Activated T-helper 9 cell treated with anti-CD3 and anti-CD28 coated beads, Interleukin-2, amount 50 U/mL, for 16 hours (primary cell): ENCODE measurements around the gene PCDHGB3.
A peak's percentile ranks its signal among the peaks of the same experiment; 100 is the strongest.
"Not testable (repeated sequence)": the region's sequence is repeated elsewhere in the genome, so short reads cannot be mapped to it uniquely, and the experiment has no call there.

Experiments used
- DNase-seq: peaks from one replicate; pipeline ENCODE4 v3.0.0-alpha.2; 2020; ENCODE audit warnings: low read depth

Gene PCDHGB3

GRCh38 chr5:141392429-141393198, 22.6 kb downstream of the PCDHGB3 start, which contains the start of gene PCDHGA8:
TSS of gene PCDHGA8 (plus strand) at chr5:141392633. CDS start at chr5:141392814, 181 bp downstream.
- no peak for DNase-seq

DNA sequence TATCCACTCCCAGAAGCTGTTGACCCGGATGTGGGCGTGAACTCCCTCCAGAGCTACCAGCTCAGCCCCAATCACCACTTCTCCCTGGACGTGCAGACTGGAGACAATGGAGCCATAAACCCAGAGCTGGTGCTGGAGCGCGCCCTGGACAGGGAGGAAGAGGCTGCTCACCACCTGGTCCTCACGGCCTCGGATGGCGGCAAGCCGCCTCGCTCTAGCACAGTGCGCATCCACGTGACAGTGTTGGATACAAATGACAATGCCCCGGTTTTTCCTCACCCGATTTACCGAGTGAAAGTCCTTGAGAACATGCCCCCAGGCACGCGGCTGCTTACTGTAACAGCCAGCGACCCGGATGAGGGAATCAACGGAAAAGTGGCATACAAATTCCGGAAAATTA, 23.2 kb downstream of the PCDHGB3 start:
- DNase-seq: no peak

GRCh38 chr5:141394401-141395187, 24.6 kb downstream of the PCDHGB3 start:
- DNase-seq: not testable (repeated sequence)

DNA sequence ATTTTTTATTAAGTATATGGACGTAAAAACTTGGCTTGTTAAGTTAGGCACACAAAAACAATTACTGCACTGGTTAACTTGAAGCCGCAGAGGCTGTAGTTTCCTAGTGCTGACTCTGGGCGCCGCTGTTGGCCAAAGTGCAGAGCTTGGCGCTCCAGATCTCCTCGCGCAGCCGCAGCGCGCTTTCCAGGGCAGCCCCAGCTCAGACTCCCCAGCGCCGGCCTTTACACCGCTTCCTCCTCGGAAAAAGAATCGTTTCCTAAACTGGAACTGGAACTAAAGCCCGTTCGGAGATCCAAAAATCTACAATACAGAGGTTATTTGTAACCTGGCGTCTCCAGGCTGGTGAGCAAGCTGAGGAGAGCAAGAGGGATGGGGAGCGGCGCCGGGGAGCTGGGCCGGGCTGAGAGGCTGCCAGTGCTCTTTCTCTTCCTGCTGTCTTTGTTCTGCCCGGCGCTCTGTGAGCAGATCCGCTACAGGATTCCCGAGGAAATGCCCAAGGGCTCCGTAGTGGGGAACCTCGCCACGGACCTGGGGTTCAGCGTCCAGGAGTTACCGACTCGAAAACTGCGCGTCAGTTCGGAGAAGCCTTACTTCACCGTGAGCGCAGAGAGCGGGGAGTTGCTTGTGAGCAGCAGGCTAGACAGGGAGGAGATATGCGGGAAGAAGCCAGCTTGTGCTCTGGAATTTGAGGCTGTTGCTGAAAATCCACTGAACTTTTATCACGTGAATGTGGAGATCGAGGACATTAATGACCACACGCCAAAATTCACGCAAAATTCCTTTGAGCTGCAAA, 27.9 kb downstream of the PCDHGB3 start, which contains the start of gene PCDHGB5:
PCDHGB5 (plus strand) TSS at position 192 of the 796 bp plus-strand sequence; CDS start at position 373, 181 bp downstream.
- DNase-seq: not testable (repeated sequence)

GRCh38 chr5:141398608-141399007, 28.6 kb downstream of the PCDHGB3 start:
- DNase-seq: no peak

DNA sequence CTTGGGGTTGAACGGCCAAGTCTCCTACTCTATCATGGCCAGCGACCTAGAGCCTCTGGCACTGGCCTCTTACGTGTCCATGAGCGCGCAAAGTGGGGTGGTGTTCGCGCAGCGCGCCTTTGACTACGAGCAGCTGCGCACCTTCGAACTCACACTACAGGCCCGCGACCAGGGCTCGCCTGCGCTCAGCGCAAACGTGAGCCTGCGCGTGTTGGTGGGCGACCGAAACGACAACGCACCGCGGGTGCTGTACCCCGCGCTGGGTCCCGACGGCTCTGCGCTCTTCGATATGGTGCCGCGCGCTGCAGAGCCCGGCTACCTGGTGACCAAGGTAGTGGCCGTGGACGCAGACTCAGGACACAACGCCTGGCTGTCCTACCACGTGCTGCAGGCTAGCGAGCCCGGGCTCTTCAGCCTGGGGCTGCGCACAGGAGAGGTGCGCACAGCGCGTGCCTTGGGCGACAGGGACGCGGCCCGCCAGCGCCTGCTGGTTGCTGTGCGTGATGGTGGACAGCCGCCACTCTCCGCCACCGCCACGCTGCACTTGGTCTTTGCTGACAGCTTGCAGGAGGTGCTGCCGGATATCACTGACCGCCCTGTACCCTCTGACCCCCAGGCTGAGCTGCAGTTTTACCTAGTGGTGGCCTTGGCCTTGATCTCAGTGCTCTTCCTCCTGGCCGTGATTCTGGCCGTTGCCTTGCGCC, 29.7 kb downstream of the PCDHGB3 start:
- no peak for DNase-seq

GRCh38 chr5:141402553-141403243, 32.7 kb downstream of the PCDHGB3 start, which contains the start of gene PCDHGA9:
TSS of gene PCDHGA9 (plus strand) at chr5:141402778. CDS start at chr5:141402953, 175 bp downstream.
- DNase-seq: no peak

GRCh38 chr5:141403387-141403786, 33.3 kb downstream of the PCDHGB3 start:
- no peak for DNase-seq

DNA sequence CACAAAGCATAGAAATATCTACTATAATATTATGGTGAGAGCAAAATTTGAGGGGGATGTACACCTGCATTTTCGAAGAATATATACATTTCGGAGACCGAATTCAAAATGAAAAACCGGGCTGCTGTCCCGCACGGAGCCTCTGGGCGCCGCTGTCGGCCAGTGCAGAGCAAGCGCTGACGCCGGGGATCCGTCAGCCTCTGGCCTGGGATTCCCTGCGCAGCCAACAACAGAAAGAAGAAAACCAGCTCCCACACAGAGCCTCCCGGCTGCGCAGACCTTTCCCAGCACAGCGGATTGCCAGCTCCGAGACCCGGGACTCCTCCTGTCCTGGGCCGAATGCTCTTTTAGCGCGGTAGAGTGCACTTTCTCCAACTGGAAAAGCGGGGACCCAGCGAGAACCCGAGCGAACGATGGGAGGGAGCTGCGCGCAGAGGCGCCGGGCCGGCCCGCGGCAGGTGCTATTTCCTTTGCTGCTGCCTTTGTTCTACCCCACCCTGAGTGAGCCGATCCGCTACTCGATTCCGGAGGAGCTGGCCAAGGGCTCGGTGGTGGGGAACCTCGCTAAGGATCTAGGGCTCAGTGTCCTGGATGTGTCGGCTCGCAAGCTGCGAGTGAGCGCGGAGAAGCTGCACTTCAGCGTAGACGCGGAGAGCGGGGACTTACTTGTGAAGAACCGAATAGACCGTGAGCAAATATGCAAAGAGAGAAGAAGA, 37.9 kb downstream of the PCDHGB3 start, which contains the start of gene PCDHGB6:
PCDHGB6 (plus strand) TSS at position 232 of the 716 bp plus-strand sequence; CDS start at position 414, 182 bp downstream.
- DNase-seq: not testable (repeated sequence)

- DNase-seq: no peak
Measured at GRCh38 chr5:141409598-141410306, 39.7 kb downstream of the PCDHGB3 start.

- DNase-seq: no peak
Measured at GRCh38 chr5:141411575-141411974, 41.5 kb downstream of the PCDHGB3 start.

GRCh38 chr5:141412854-141413539, 43.0 kb downstream of the PCDHGB3 start, which contains the start of gene PCDHGA10:
TSS of gene PCDHGA10 (plus strand) at chr5:141412987. CDS start at chr5:141413176, 189 bp downstream.
- DNase-seq: peak; percentile 17

GRCh38 chr5:141413540-141414069, 43.6 kb downstream of the PCDHGB3 start:
- no peak for DNase-seq

DNA sequence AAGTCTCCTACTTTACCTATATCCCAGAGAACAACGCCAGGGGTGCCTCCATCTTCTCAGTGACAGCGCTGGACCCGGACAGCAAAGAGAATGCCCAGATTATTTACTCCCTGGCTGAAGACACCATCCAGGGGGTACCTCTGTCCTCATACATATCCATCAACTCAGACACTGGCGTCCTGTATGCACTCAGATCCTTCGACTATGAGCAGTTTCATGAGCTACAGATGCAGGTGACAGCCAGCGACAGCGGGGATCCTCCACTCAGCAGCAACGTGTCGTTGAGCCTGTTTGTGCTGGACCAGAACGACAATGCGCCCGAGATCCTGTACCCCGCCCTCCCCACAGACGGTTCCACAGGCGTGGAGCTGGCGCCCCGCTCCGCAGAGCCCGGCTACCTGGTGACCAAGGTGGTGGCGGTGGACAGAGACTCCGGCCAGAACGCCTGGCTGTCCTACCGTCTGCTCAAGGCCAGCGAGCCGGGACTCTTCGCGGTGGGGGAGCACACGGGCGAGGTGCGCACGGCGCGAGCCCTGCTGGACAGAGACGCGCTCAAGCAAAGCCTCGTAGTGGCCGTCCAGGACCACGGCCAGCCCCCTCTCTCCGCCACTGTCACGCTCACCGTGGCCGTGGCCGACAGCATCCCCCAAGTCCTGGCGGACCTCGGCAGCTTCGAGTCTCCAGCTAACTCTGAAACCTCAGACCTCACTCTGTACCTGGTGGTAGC, 44.7 kb downstream of the PCDHGB3 start:
- DNase-seq: not testable (repeated sequence)

DNA sequence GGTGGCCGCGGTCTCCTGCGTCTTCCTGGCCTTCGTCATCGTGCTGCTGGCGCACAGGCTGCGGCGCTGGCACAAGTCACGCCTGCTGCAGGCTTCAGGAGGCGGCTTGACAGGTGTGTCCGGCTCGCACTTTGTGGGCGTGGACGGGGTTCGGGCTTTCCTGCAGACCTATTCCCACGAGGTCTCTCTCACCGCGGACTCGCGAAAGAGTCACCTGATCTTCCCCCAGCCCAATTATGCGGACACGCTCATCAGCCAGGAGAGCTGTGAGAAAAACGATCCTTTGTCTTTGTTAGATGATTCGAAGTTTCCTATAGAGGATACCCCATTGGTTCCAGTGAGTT, 45.2 kb downstream of the PCDHGB3 start:
- DNase-seq: not testable (repeated sequence)

DNA sequence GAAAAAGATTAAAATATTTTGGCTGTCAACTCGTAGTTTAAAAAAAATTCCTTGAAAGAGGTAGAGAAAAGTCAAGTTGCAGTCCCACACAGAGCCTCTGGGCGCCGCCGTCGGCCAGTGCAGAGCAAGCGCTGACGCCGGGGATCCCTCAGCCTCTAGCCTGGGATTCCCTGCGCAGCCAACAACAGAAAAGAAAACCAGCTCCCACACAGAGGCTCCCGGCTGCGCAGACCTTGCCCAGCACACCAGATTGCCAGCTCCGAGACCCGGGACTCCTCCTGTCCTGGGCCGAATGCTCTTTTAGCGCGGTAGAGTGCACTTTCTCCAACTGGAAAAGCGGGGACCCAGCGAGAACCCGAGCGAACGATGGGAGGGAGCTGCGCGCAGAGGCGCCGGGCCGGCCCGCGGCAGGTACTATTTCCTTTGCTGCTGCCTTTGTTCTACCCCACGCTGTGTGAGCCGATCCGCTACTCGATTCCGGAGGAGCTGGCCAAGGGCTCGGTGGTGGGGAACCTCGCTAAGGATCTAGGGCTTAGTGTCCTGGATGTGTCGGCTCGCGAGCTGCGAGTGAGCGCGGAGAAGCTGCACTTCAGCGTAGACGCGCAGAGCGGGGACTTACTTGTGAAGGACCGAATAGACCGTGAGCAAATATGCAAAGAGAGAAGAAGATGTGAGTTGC, 47.6 kb downstream of the PCDHGB3 start, which contains the start of gene PCDHGB7:
PCDHGB7 (plus strand) TSS at position 184 of the 679 bp plus-strand sequence; CDS start at position 367, 183 bp downstream.
- not testable (repeated sequence) for DNase-seq
